Mesenchymal stem cell (in vitro differentiated cells and primary cell): ENCODE data around the gene ENPP7.

Experiments
- DNase-seq: peaks from one replicate; pipeline ENCODE4 v3.0.0-alpha.2; 2013
- H2AFZ ChIP-seq: one replicate; pipeline ENCODE4 v1.6.1; 2013; ENCODE audit warnings: low read depth, mild to moderate bottlenecking, control low read depth, inconsistent platforms, low read length, moderate library complexity
- H2AK5ac ChIP-seq: 2 replicates; pipeline ENCODE4 v1.6.1; 2013; ENCODE audit warnings: low read length, moderate library complexity, mild to moderate bottlenecking, inconsistent platforms; ENCODE audit not compliant: severe bottlenecking
- H2BK120ac ChIP-seq: one replicate; pipeline ENCODE4 v1.6.1; 2013; ENCODE audit warnings: low read depth, mild to moderate bottlenecking, inconsistent platforms, low read length, moderate library complexity
- H2BK12ac ChIP-seq, 2 experiments: one replicate each; pipeline ENCODE4 v1.6.1; 2013; ENCODE audit warnings: inconsistent platforms in 2 of 2, low read length in 2 of 2, mild to moderate bottlenecking in 2 of 2, moderate library complexity in 2 of 2, control low read depth in 1 of 2
- H2BK15ac ChIP-seq: one replicate; pipeline ENCODE4 v1.6.1; 2013; ENCODE audit warnings: mild to moderate bottlenecking, low read depth, inconsistent platforms; ENCODE audit not compliant: poor library complexity, severe bottlenecking
- H2BK5ac ChIP-seq: 2 replicates; pipeline ENCODE4 v1.6.1; 2013; ENCODE audit warnings: low read depth, mild to moderate bottlenecking, low read length, control low read depth, inconsistent platforms; ENCODE audit not compliant: poor library complexity, severe bottlenecking
- H3K14ac ChIP-seq, 2 experiments: one replicate each; pipeline ENCODE4 v1.6.1; 2013; ENCODE audit warnings: inconsistent platforms in 2 of 2, low read length in 2 of 2, control low read depth in 1 of 2, mild to moderate bottlenecking in 1 of 2, moderate library complexity in 1 of 2
- H3K18ac ChIP-seq, 2 experiments: one replicate each; pipeline ENCODE4 v1.6.1; 2013; ENCODE audit warnings: inconsistent platforms in 2 of 2, low read length in 2 of 2, control low read depth in 1 of 2, low read depth in 1 of 2, mild to moderate bottlenecking in 1 of 2
- H3K23ac ChIP-seq, 2 experiments: one replicate each; pipeline ENCODE4 v1.6.1; 2013; ENCODE audit warnings: inconsistent platforms in 2 of 2, low read length in 2 of 2, mild to moderate bottlenecking in 2 of 2, moderate library complexity in 2 of 2, control low read depth in 1 of 2
- H3K27ac ChIP-seq: 2 replicates; pipeline ENCODE4 v1.5.1; 2013; ENCODE audit warnings: mild to moderate bottlenecking, moderate library complexity, low read length, control low read depth, inconsistent platforms; ENCODE audit not compliant: poor library complexity, severe bottlenecking
- H3K27me3 ChIP-seq, 2 experiments: 2 replicates each; pipeline versions ENCODE4 v1.6.1 to v1.7.0; 2013; ENCODE audit warnings: low read length in 2 of 2, mild to moderate bottlenecking in 2 of 2, moderate library complexity in 2 of 2, control low read depth in 1 of 2, inconsistent platforms in 1 of 2; ENCODE audit not compliant: control insufficient read depth in 1 of 2, insufficient read depth in 1 of 2
- H3K36me3 ChIP-seq, 2 experiments: 2 replicates each; pipeline versions ENCODE4 v1.6.1 to v1.7.0; 2013; ENCODE audit warnings: low read length in 2 of 2, control low read depth in 1 of 2, inconsistent platforms in 1 of 2, low read depth in 1 of 2, mild to moderate bottlenecking in 1 of 2; ENCODE audit not compliant: insufficient read depth in 2 of 2, control insufficient read depth in 1 of 2
- H3K4ac ChIP-seq, 2 experiments: one replicate each; pipeline ENCODE4 v1.6.1; 2013; ENCODE audit warnings: inconsistent platforms in 2 of 2, low read length in 2 of 2, mild to moderate bottlenecking in 2 of 2, moderate library complexity in 2 of 2, control low read depth in 1 of 2, low read depth in 1 of 2
- H3K4me1 ChIP-seq: 2 replicates; pipeline ENCODE4 v1.6.1; 2013; ENCODE audit warnings: low read depth, low read length, control low read depth; ENCODE audit not compliant: control insufficient read depth, insufficient read depth
- H3K4me2 ChIP-seq: 2 replicates; pipeline ENCODE4 v1.6.1; 2013; ENCODE audit warnings: low read length, mild to moderate bottlenecking, inconsistent platforms; ENCODE audit not compliant: poor library complexity, severe bottlenecking
- H3K4me3 ChIP-seq, 2 experiments: 2 replicates each; pipeline versions ENCODE4 v1.5.1 to v1.7.0; 2013; ENCODE audit warnings: low read length in 2 of 2, mild to moderate bottlenecking in 2 of 2, control low read depth in 1 of 2, low read depth in 1 of 2; ENCODE audit not compliant: insufficient read depth in 1 of 2
- H3K79me1 ChIP-seq: replicated peaks from 2 replicates; pipeline ENCODE4 v1.6.1; 2013; ENCODE audit warnings: mild to moderate bottlenecking, control low read depth, low read length, inconsistent platforms; ENCODE audit not compliant: poor library complexity, severe bottlenecking
- H3K9ac ChIP-seq: 2 replicates; pipeline ENCODE4 v1.7.0; 2013; ENCODE audit warnings: mild to moderate bottlenecking, low read length, moderate library complexity
- H3K9me3 ChIP-seq: 2 replicates; pipeline ENCODE4 v1.7.0; 2013; ENCODE audit warnings: mild to moderate bottlenecking, low read length; ENCODE audit not compliant: control insufficient read depth
- H4K8ac ChIP-seq: one replicate; pipeline ENCODE4 v1.6.1; 2013; ENCODE audit warnings: inconsistent platforms, mild to moderate bottlenecking, low read length, moderate library complexity
- H4K91ac ChIP-seq: one replicate; pipeline ENCODE4 v1.6.1; 2013; ENCODE audit warnings: mild to moderate bottlenecking, low read length, inconsistent platforms
- WGBS: methylation state at CpG from one replicate; pipeline ENCODE4 v1.1.7; 2013; ENCODE audit warnings: mixed read lengths; 5-methylcytosine and 5-hydroxymethylcytosine counted together

The ENPP7 gene

GRCh38 chr17:79749156-79749815 lies 18.5 kb downstream of the ENPP7 start:
- no peak overlapping the region for H3K4ac ChIP-seq
- no peak overlapping the region for H4K8ac ChIP-seq
- no peaks in the 10 kb centered on the region for H3K9me3 ChIP-seq
- no peak overlapping the region for H4K91ac ChIP-seq
- H3K18ac ChIP-seq = no peak overlapping the region
- no peaks in the 10 kb centered on the region for H3K79me1 ChIP-seq
- H3K9ac ChIP-seq = no peak overlapping the region
- WGBS = 9% methylated on average over 3 of the region's 3 CpGs
- H3K23ac ChIP-seq = no peak overlapping the region
- no peak overlapping the region for H3K27ac ChIP-seq
- peaks cover 60 to 79% of the 10 kb centered on the region in 2 experiments for H3K27me3 ChIP-seq
- H2BK12ac ChIP-seq = no peak overlapping the region
- H3K14ac ChIP-seq = no peak overlapping the region
- no peak overlapping the region for H2AK5ac ChIP-seq
- no peak overlapping the region for H3K4me2 ChIP-seq
- H3K4me3 ChIP-seq = no peak overlapping the region
- H2BK5ac ChIP-seq = no peak overlapping the region
- H2BK120ac ChIP-seq = no peak overlapping the region
- peak; percentile 67 for DNase-seq
- no peak overlapping the region for H2BK15ac ChIP-seq
- H3K4me1 ChIP-seq = peaks cover 14% of the 10 kb centered on the region
- H2AFZ ChIP-seq = no peak overlapping the region
- no peaks in the 10 kb centered on the region for H3K36me3 ChIP-seq

GRCh38 chr17:79749958-79750357 lies 19.2 kb downstream of the ENPP7 start:
- Histone ChIP-seq H2BK12ac (no peak overlapping the region), H3K79me1 (no peaks in the 10 kb centered on the region), H3K4me2 (no peak overlapping the region), H3K18ac (no peak overlapping the region), H3K27ac (no peak overlapping the region), H3K36me3 (no peaks in the 10 kb centered on the region), H3K14ac (no peak overlapping the region), H2BK15ac (no peak overlapping the region), H3K9ac (no peak overlapping the region), H4K8ac (no peak overlapping the region), H2AK5ac (no peak overlapping the region), H2BK5ac (no peak overlapping the region), H2AFZ (no peak overlapping the region), H2BK120ac (no peak overlapping the region), H3K27me3 (peaks cover 64 to 80% of the 10 kb centered on the region in 2 experiments), H3K9me3 (no peaks in the 10 kb centered on the region), H3K4ac (no peak overlapping the region), H4K91ac (no peak overlapping the region), H3K4me1 (peaks cover 14% of the 10 kb centered on the region), H3K23ac (no peak overlapping the region), H3K4me3 (no peak overlapping the region)
- no peak for DNase-seq
- WGBS = no CpG with 5 or more reads among the region's 3 CpGs

- no peak overlapping the region for H3K4ac ChIP-seq
- no peak overlapping the region for H3K23ac ChIP-seq
- no peak overlapping the region for H2BK5ac ChIP-seq
- DNase-seq = no peak
- H2BK15ac ChIP-seq = no peak overlapping the region
- H3K14ac ChIP-seq = no peak overlapping the region
- no peak overlapping the region for H3K27ac ChIP-seq
- WGBS = 91% methylated on average over 7 of the region's 13 CpGs
- no peak overlapping the region for H4K91ac ChIP-seq
- H3K79me1 ChIP-seq = no peaks in the 10 kb centered on the region
- H2BK120ac ChIP-seq = no peak overlapping the region
- H3K4me3 ChIP-seq = no peak overlapping the region
- H3K4me1 ChIP-seq = peaks cover 14% of the 10 kb centered on the region
- H3K4me2 ChIP-seq = no peak overlapping the region
- no peak overlapping the region for H2AFZ ChIP-seq
- no peak overlapping the region for H2BK12ac ChIP-seq
- H3K27me3 ChIP-seq = peaks cover 55 to 77% of the 10 kb centered on the region in 2 experiments
- no peaks in the 10 kb centered on the region for H3K9me3 ChIP-seq
- H4K8ac ChIP-seq = no peak overlapping the region
- H3K9ac ChIP-seq = no peak overlapping the region
- H3K18ac ChIP-seq = no peak overlapping the region
- H3K36me3 ChIP-seq = no peaks in the 10 kb centered on the region
- H2AK5ac ChIP-seq = no peak overlapping the region
Observed at GRCh38 chr17:79750650-79751545, 20.2 kb downstream of the ENPP7 start.

GRCh38 chr17:79752175-79752574 lies 21.4 kb downstream of the ENPP7 start:
- Histone ChIP-seq H3K4me1 (peaks cover 12% of the 10 kb centered on the region), H2BK120ac (no peak overlapping the region), H2BK12ac (no peak overlapping the region), H3K14ac (no peak overlapping the region), H3K36me3 (no peaks in the 10 kb centered on the region), H3K4ac (no peak overlapping the region), H4K8ac (no peak overlapping the region), H3K18ac (no peak overlapping the region), H3K9me3 (no peaks in the 10 kb centered on the region), H3K4me3 (no peak overlapping the region), H3K27me3 (peaks cover 49 to 73% of the 10 kb centered on the region in 2 experiments), H4K91ac (no peak overlapping the region), H2BK15ac (no peak overlapping the region), H3K4me2 (no peak overlapping the region), H2AK5ac (no peak overlapping the region), H3K79me1 (no peaks in the 10 kb centered on the region), H2BK5ac (no peak overlapping the region), H3K23ac (no peak overlapping the region), H3K9ac (no peak overlapping the region), H3K27ac (no peak overlapping the region), H2AFZ (no peak overlapping the region)
- WGBS = 93% methylated on average over 13 of the region's 13 CpGs
- no peak for DNase-seq
